Hematopoietic multipotent progenitor cell treated with erythropoietin and hydrocortisone succinate and interleukin-3 and kit ligand, for 17 days (in vitro differentiated cells): ENCODE measurements around the gene AXDND1.
A peak's percentile ranks its signal among the peaks of the same experiment; 100 is the strongest.
"Not testable (repeated sequence)": the region's sequence is repeated elsewhere in the genome, so short reads cannot be mapped to it uniquely, and the experiment has no call there.

Experiments used
- DNase-seq: peaks from one replicate; pipeline ENCODE4 v3.0.0-alpha.2; 2015; ENCODE audit warnings: low spot score

The AXDND1 gene

GRCh38 chr1:179365342-179366092, at the start of gene AXDND1:
Gene AXDND1, plus strand, starts transcription at chr1:179365971. Its CDS starts 539 bp downstream, at chr1:179366510.
- peak; percentile 65 for DNase-seq

- no peak for DNase-seq
Measured at GRCh38 chr1:179318491-179318890, 47.3 kb upstream of the AXDND1 start.

- no peak for DNase-seq
Measured at GRCh38 chr1:179321533-179322216, 44.1 kb upstream of the AXDND1 start.

- no peak for DNase-seq
Measured at GRCh38 chr1:179322557-179322956, 43.2 kb upstream of the AXDND1 start.

GRCh38 chr1:179323436-179323835, 42.3 kb upstream of the AXDND1 start:
- DNase-seq, result no peak

GRCh38 chr1:179325836-179326235, 39.9 kb upstream of the AXDND1 start:
- DNase-seq, result no peak

- DNase-seq, result no peak
Measured at GRCh38 chr1:179326746-179327145, 39.0 kb upstream of the AXDND1 start.

GRCh38 chr1:179327196-179327595, 38.6 kb upstream of the AXDND1 start:
- DNase-seq, result no peak

GRCh38 chr1:179327679-179328078, 38.1 kb upstream of the AXDND1 start:
- DNase-seq, result no peak

GRCh38 chr1:179329862-179330261, 35.9 kb upstream of the AXDND1 start:
- DNase-seq, result no peak

- no peak for DNase-seq
Measured at GRCh38 chr1:179334440-179334839, 31.3 kb upstream of the AXDND1 start.

- no peak for DNase-seq
Measured at GRCh38 chr1:179337288-179337687, 28.5 kb upstream of the AXDND1 start.

- no peak for DNase-seq
Measured at GRCh38 chr1:179337942-179338560, 27.7 kb upstream of the AXDND1 start.

GRCh38 chr1:179340918-179341317, 24.9 kb upstream of the AXDND1 start:
- DNase-seq, result no peak

GRCh38 chr1:179341943-179342547, 23.7 kb upstream of the AXDND1 start:
- DNase-seq, result no peak

GRCh38 chr1:179342740-179343404, 22.9 kb upstream of the AXDND1 start:
- DNase-seq, result no peak

GRCh38 chr1:179351281-179351680, 14.5 kb upstream of the AXDND1 start:
- DNase-seq, result no peak

- no peak for DNase-seq
Measured at GRCh38 chr1:179352236-179352635, 13.5 kb upstream of the AXDND1 start.

- no peak for DNase-seq
Measured at GRCh38 chr1:179353546-179353945, 12.2 kb upstream of the AXDND1 start.

GRCh38 chr1:179361631-179362030, 4.1 kb upstream of the AXDND1 start:
- DNase-seq, result not testable (repeated sequence)

GRCh38 chr1:179366093-179366800, 476 bp downstream of the AXDND1 start:
- no peak for DNase-seq
